Psoas muscle (tissue), 8 donors: Measurements from ENCODE around the gene ADAMTSL3. TPM values are rescaled to one million over a fixed set of nuclear protein-coding genes. Genes with fewer than 3 reads are reported as not detected.

ENCODE experiments used
- ATAC-seq, 4 donors: fragments of 200-7000 bp; cut with Tn5 transposase; one replicate each; pipeline ENCODE4 v1.9.1; 2020; ENCODE audit warnings: moderate library complexity in 3 of 4, mild to moderate bottlenecking in 2 of 4
- DNase-seq, 2 donors: peaks; one replicate each; pipeline ENCODE4 v3.0.0-alpha.2; 2020
- H3K27ac ChIP-seq: fragments of 200-600 bp; one replicate; pipeline ENCODE4 v1.8.0; 2022
- H3K27me3 ChIP-seq, 3 donors: fragments of 200-600 bp in 1 of 3; one replicate each; pipeline versions ENCODE4 v1.6.1 to v1.8.0; 2013 to 2022; ENCODE audit warnings: low read length in 2 of 3, mild to moderate bottlenecking in 2 of 3, moderate library complexity in 1 of 3; ENCODE audit not compliant: insufficient read depth in 3 of 3
- H3K36me3 ChIP-seq, 2 donors: fragments of 200-600 bp in 1 of 2; one replicate each; pipeline versions ENCODE4 v1.6.1 to v1.8.0; 2013 to 2022; ENCODE audit warnings: low read depth in 1 of 2, mild to moderate bottlenecking in 1 of 2, moderate library complexity in 1 of 2; ENCODE audit not compliant: insufficient read depth in 1 of 2
- H3K4me1 ChIP-seq: fragments of 200-600 bp; one replicate; pipeline ENCODE4 v1.8.0; 2022
- H3K4me3 ChIP-seq: fragments of 200-600 bp; one replicate; pipeline ENCODE4 v1.8.0; 2022; ENCODE audit warnings: mild to moderate bottlenecking
- H3K9me3 ChIP-seq: fragments of 200-600 bp; one replicate; pipeline ENCODE4 v1.8.0; 2022
- CTCF ChIP-seq: fragments of 200-600 bp; IDR thresholded peaks from one replicate; pipeline ENCODE4 v1.8.0; 2022; ENCODE audit warnings: antibody characterized with exemption
- WGBS, 3 donors: extraction: QIAGEN DNeasy Blood & Tissue Kit; methylation state at CpG; one replicate each; pipeline versions ENCODE4 v1.1.6 to v1.1.7; 2013; 5-methylcytosine and 5-hydroxymethylcytosine counted together
- intact Hi-C, 2 donors: fragments of 100-400 bp; cut with DNase I; formaldehyde crosslinking; loops; one replicate each; pipeline versions ENCODE4 v1.11.0 to v1.14.2; 2022
- polyA plus RNA-seq, 3 donors: library from polyadenylated mRNA; stranded (reverse); fragments of 200-250 nt; gene quantifications; one replicate each; pipeline ENCODE4 v1.2.3, GENCODE V29; 2013
- total RNA-seq, 4 donors: library from RNA; stranded (reverse); fragmentation: NEBNext Ultra II Directional in 2 of 4; extraction: Animal tissue kit (Norgen Biotek cat#: 25700) in 2 of 4; gene quantifications; one replicate each; pipeline versions ENCODE4 v1.2.1 to v1.2.4, GENCODE V29; 2021 to 2023
- donor health status: healthy with polysubstance abuse.
- donor health status: DM: no; HTN: no; CAD: no; lungs with moderate emphysema.
- donor health status: Bipolar disorder and iron deficiency.
- donor health status: healthy.
- donor health status: DM: yes; HTN: yes; CAD: no.
- donor health status: DM: no; HTN: no; CAD: no.
- donor health status: DM: no; HTN: no; CAD: no.
- donor health status: DM: yes; HTN: yes; CAD: no.

The ADAMTSL3 gene
- total and polyA plus RNA-seq, 7 donors: 0.35 to 12.8 (median 2.1) TPM

- peak in 3 of 4 donors; percentile 19 to 67 (median 40) for ATAC-seq
- H3K27ac ChIP-seq: no peak overlapping the region
These were observed 316.5 kb downstream of the ADAMTSL3 start for GRCh38 chr15:83970295-83970890.

GRCh38 chr15:83971992-83972391 lies 318.1 kb downstream of the ADAMTSL3 start:
- H3K4me1 ChIP-seq: no peaks in the 10 kb centered on the region
- ATAC-seq (no peak), DNase-seq (no peak)
- H3K9me3 ChIP-seq: no peaks in the 10 kb centered on the region
- 43 to 74% (median 65%) methylated on average over 3 of the region's 3 CpGs for WGBS, 3 donors
- no peaks in the 10 kb centered on the region for H3K36me3 ChIP-seq
- H3K27me3 ChIP-seq: peaks cover 0 to 3% (median 0%) of the 10 kb centered on the region in 3 donors
- TF ChIP-seq CTCF: no peak
- no peak overlapping the region for H3K27ac ChIP-seq
- no peak overlapping the region for H3K4me3 ChIP-seq
- intact Hi-C loops: no loop called here

More at GRCh38 chr15:83970295-83970890, 316.5 kb downstream of the ADAMTSL3 start:
- H3K4me3 ChIP-seq: no peak overlapping the region
- no peaks in the 10 kb centered on the region for H3K36me3 ChIP-seq
- peaks cover 2% of the 10 kb centered on the region for H3K9me3 ChIP-seq
- DNase-seq: peak; percentile 40 to 71
- peaks cover 0 to 1% (median 0%) of the 10 kb centered on the region in 3 donors for H3K27me3 ChIP-seq
- H3K4me1 ChIP-seq: no peaks in the 10 kb centered on the region
- 78 to 80% (median 78%) methylated on average over 12 of the region's 12 CpGs for WGBS, 3 donors
- no peak for TF ChIP-seq CTCF
- intact Hi-C loops: no loop called here

GRCh38 chr15:83973816-83974215 lies 319.9 kb downstream of the ADAMTSL3 start:
- Histone ChIP-seq H3K9me3 (no peaks in the 10 kb centered on the region), H3K27ac (no peak overlapping the region), H3K27me3 (peaks cover 0 to 3% (median 0%) of the 10 kb centered on the region in 3 donors), H3K4me1 (no peaks in the 10 kb centered on the region), H3K4me3 (no peak overlapping the region), H3K36me3 (no peaks in the 10 kb centered on the region)
- intact Hi-C loops: no loop called here
- peak; percentile 11 for TF ChIP-seq CTCF
- no peak for DNase-seq
- no peak for ATAC-seq
- 81 to 90% (median 84%) methylated on average over 3 of the region's 3 CpGs for WGBS, 3 donors

- DNase-seq (no peak), ATAC-seq (no peak)
- Histone ChIP-seq H3K4me1 (no peaks in the 10 kb centered on the region), H3K27me3 (peaks cover 0 to 3% (median 0%) of the 10 kb centered on the region in 3 donors), H3K27ac (no peak overlapping the region), H3K9me3 (no peaks in the 10 kb centered on the region), H3K36me3 (no peaks in the 10 kb centered on the region), H3K4me3 (no peak overlapping the region)
- TF ChIP-seq CTCF: no peak
- intact Hi-C loops: no loop called here
These were observed 324.1 kb downstream of the ADAMTSL3 start for GRCh38 chr15:83977992-83978391.

- H3K4me3 ChIP-seq: no peak overlapping the region
- 37 to 50% (median 41%) methylated on average over 3 of the region's 3 CpGs for WGBS, 3 donors
- ATAC-seq (no peak), DNase-seq (no peak)
- no peaks in the 10 kb centered on the region for H3K9me3 ChIP-seq
- H3K27me3 ChIP-seq: peaks cover 0 to 3% (median 0%) of the 10 kb centered on the region in 3 donors
- no peak overlapping the region for H3K27ac ChIP-seq
- H3K36me3 ChIP-seq: no peaks in the 10 kb centered on the region
- intact Hi-C loops: no loop called here
- H3K4me1 ChIP-seq: no peaks in the 10 kb centered on the region
- no peak for TF ChIP-seq CTCF
These were observed 324.7 kb downstream of the ADAMTSL3 start for GRCh38 chr15:83978588-83978987.
